PC-3 (cell line): ENCODE results near the gene ARHGAP6. TPM values are rescaled to one million over a fixed set of nuclear protein-coding genes. Genes with fewer than 3 reads are reported as not detected.

Experiments
- ATAC-seq: fragments of 200-7000 bp; cut with Tn5 transposase; 2 replicates; pipeline ENCODE4 v1.9.1; 2020; ENCODE audit warnings: mild to moderate bottlenecking, moderate library complexity
- BruUV-seq: library from RNA; stranded (reverse); fragments of 400-500 nt; replicated peaks from 2 replicates; lab custom pipeline; 2021; lab: Mats Ljungman, UMichigan
- CTCF ChIA-PET: fragments of 300-600 bp; sonication (Branson Sonifier 250); formaldehyde crosslinking; loops from one replicate; lab custom pipeline; 2022; ENCODE audit warnings: antibody characterized with exemption; lab: Charles Lee
- POLR2A ChIA-PET: fragments of 300-600 bp; sonication (Branson Sonifier 250); formaldehyde crosslinking; loops from one replicate; lab custom pipeline; 2022; ENCODE audit warnings: antibody characterized with exemption; ENCODE audit not compliant: unreplicated experiment; lab: Charles Lee
- DNase-seq: peaks from one replicate; pipeline ENCODE4 v3.0.0-alpha.2; 2015
- H2AFZ ChIP-seq: fragments of 300-600 bp; sonication (generic); 2 replicates; pipeline ENCODE4 v1.6.0; 2016; ENCODE audit warnings: antibody characterized with exemption, low read length
- H3F3A ChIP-seq: fragments of 300-600 bp; sonication (generic); one replicate; pipeline ENCODE4 v1.6.0; 2017; ENCODE audit warnings: antibody characterized with exemption, low read length, control low read depth, mild to moderate bottlenecking; ENCODE audit not compliant: unreplicated experiment
- H3K27ac ChIP-seq: fragments of 300-600 bp; sonication (generic); 2 replicates; pipeline ENCODE4 v1.5.1; 2016; ENCODE audit warnings: mild to moderate bottlenecking, low read length
- H3K27me3 ChIP-seq: fragments of 300-600 bp; sonication (generic); 2 replicates; pipeline ENCODE4 v1.6.1; 2016; ENCODE audit warnings: low read length, mixed read lengths
- H3K36me3 ChIP-seq: fragments of 300-600 bp; sonication (generic); 2 replicates; pipeline ENCODE4 v1.6.1; 2016; ENCODE audit warnings: low read depth, mixed run types, low read length, mixed read lengths
- H3K4me1 ChIP-seq: fragments of 300-600 bp; sonication (generic); 2 replicates; pipeline ENCODE4 v1.5.1; 2016; ENCODE audit warnings: low read length; ENCODE audit not compliant: insufficient read depth
- H3K4me2 ChIP-seq: fragments of 300-600 bp; sonication (generic); 2 replicates; pipeline ENCODE4 v1.6.0; 2016; ENCODE audit warnings: low read length
- H3K4me3 ChIP-seq: fragments of 300-600 bp; sonication (generic); 2 replicates; pipeline ENCODE4 v1.5.1; 2016; ENCODE audit warnings: mild to moderate bottlenecking, low read length, mixed read lengths
- H3K79me2 ChIP-seq: fragments of 300-600 bp; sonication (generic); 2 replicates; pipeline ENCODE4 v1.6.1; 2017; ENCODE audit warnings: low read length, mixed read lengths
- H3K9ac ChIP-seq: fragments of 300-600 bp; sonication (generic); 2 replicates; pipeline ENCODE4 v1.6.0; 2016; ENCODE audit warnings: mild to moderate bottlenecking, low read length
- H3K9me2 ChIP-seq: fragments of 300-600 bp; sonication (generic); replicated peaks from 2 replicates; pipeline ENCODE4 v1.6.1; 2016; ENCODE audit warnings: mixed run types, low read length, mixed read lengths
- H3K9me3 ChIP-seq: fragments of 300-600 bp; sonication (generic); 2 replicates; pipeline ENCODE4 v1.6.1; 2016; ENCODE audit warnings: low read length, mixed read lengths
- H4K20me1 ChIP-seq: fragments of 300-600 bp; sonication (generic); 2 replicates; pipeline ENCODE4 v1.6.1; 2016; ENCODE audit warnings: low read length, mixed read lengths
- EZH2 ChIP-seq: fragments of 300-600 bp; sonication (generic); IDR thresholded peaks from one replicate; pipeline ENCODE4 v1.6.1; 2017; ENCODE audit warnings: antibody characterized with exemption, mild to moderate bottlenecking, low read length; ENCODE audit not compliant: unreplicated experiment
- EZH2phosphoT487 ChIP-seq: fragments of 300-600 bp; sonication (generic); IDR thresholded peaks from 2 replicates; pipeline ENCODE4 v1.6.1; 2018; ENCODE audit warnings: mild to moderate bottlenecking, antibody characterized with exemption, low read length, borderline replicate concordance
- intact Hi-C: fragments of 100-400 bp; cut with micrococcal nuclease; formaldehyde crosslinking; loops from 2 replicates; pipeline ENCODE4 v1.9.0; 2023
- total RNA-seq: library from RNA; depleted of rRNA; stranded (reverse); fragments of >200 nt; gene quantifications from 2 replicates; pipeline ENCODE4 v1.2.3, GENCODE V29; 2014
- TF ChIP-seq, protein P1 (sequence below): fragments of 300-600 bp; sonication (generic); conservative IDR thresholded peaks from 2 replicates; pipeline ENCODE4 v1.5.1; 2017; ENCODE audit warnings: antibody characterized with exemption, low read depth, mild to moderate bottlenecking, low read length

The ARHGAP6 gene
- total RNA-seq, 1 experiment from 2014 or later = 2.8 TPM

DNA sequence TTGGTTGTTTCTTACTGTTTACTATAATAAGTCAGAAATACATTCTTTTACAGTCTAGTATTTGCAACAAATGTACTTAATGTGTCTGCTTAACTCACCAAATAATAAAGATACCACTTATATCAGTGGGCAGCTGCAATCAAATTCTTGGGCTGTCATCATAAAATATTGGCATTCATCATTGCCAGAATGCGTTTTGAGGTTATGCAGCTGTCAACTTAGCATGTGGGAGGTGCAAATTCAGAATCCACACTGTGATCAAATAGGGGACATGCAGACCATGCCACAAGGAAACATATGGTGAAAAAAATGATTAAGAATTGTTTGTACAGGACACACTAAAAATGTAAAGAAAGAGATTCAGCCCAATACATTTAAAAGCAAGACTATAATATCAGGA, 468.0 kb downstream of the ARHGAP6 start:
- no TSS peak for BruUV-seq
- no peak overlapping the region for H3K4me2 ChIP-seq
- no peaks in the 10 kb centered on the region for H3K27me3 ChIP-seq
- no peak overlapping the region for H3K9ac ChIP-seq
- peaks cover 13% of the 10 kb centered on the region for H3K4me1 ChIP-seq
- no peaks in the 10 kb centered on the region for H3F3A ChIP-seq
- H3K9me3 ChIP-seq = no peaks in the 10 kb centered on the region
- H3K36me3 ChIP-seq = no peaks in the 10 kb centered on the region
- intact Hi-C loops = no loop called here
- ChIA-PET CTCF (no interaction called here), POLR2A (no interaction called here)
- H3K79me2 ChIP-seq = no peaks in the 10 kb centered on the region
- no peak overlapping the region for H3K27ac ChIP-seq
- DNase-seq (no peak), ATAC-seq (no peak)
- TF ChIP-seq, protein P1, sequence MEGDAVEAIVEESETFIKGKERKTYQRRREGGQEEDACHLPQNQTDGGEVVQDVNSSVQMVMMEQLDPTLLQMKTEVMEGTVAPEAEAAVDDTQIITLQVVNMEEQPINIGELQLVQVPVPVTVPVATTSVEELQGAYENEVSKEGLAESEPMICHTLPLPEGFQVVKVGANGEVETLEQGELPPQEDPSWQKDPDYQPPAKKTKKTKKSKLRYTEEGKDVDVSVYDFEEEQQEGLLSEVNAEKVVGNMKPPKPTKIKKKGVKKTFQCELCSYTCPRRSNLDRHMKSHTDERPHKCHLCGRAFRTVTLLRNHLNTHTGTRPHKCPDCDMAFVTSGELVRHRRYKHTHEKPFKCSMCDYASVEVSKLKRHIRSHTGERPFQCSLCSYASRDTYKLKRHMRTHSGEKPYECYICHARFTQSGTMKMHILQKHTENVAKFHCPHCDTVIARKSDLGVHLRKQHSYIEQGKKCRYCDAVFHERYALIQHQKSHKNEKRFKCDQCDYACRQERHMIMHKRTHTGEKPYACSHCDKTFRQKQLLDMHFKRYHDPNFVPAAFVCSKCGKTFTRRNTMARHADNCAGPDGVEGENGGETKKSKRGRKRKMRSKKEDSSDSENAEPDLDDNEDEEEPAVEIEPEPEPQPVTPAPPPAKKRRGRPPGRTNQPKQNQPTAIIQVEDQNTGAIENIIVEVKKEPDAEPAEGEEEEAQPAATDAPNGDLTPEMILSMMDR = no peak
- TF ChIP-seq EZH2phosphoT487 (no peak), EZH2 (no peak)
- H2AFZ ChIP-seq = no peak overlapping the region
- no peaks in the 10 kb centered on the region for H3K9me2 ChIP-seq
- no peak overlapping the region for H3K4me3 ChIP-seq
- no peaks in the 10 kb centered on the region for H4K20me1 ChIP-seq

DNA sequence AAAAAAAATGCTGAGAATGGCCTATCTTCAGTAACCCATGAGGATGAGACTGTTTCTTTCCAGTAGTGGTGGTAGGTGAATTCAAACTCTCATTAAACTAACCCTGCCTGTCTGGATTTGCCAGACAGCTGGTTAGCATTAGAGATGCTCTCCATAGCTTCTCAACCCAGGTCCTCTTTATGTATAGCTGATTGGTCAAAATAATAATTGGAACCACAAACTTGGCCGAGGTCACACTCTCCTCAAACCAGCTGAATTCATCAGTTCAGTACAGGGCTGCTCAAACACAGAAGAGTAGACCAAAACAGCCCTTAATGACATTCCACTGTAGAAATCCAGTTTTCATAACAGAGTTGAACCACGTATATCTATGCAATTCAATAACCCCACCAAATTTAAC, 469.2 kb downstream of the ARHGAP6 start:
- intact Hi-C loops = no loop called here
- Histone ChIP-seq H3K4me2 (no peak overlapping the region), H3K79me2 (no peaks in the 10 kb centered on the region), H3K27ac (no peak overlapping the region), H3K4me3 (no peak overlapping the region), H3K36me3 (no peaks in the 10 kb centered on the region), H4K20me1 (no peaks in the 10 kb centered on the region), H3F3A (no peaks in the 10 kb centered on the region), H3K9me3 (no peaks in the 10 kb centered on the region), H3K9me2 (no peaks in the 10 kb centered on the region), H2AFZ (no peak overlapping the region), H3K4me1 (peaks cover 22% of the 10 kb centered on the region), H3K27me3 (no peaks in the 10 kb centered on the region), H3K9ac (no peak overlapping the region)
- ATAC-seq (no peak), DNase-seq (no peak)
- BruUV-seq = no TSS peak
- TF ChIP-seq EZH2 (no peak), EZH2phosphoT487 (no peak)
- TF ChIP-seq, protein P1 = no peak
- POLR2A ChIA-PET = no interaction called here
- CTCF ChIA-PET = no interaction called here

DNA sequence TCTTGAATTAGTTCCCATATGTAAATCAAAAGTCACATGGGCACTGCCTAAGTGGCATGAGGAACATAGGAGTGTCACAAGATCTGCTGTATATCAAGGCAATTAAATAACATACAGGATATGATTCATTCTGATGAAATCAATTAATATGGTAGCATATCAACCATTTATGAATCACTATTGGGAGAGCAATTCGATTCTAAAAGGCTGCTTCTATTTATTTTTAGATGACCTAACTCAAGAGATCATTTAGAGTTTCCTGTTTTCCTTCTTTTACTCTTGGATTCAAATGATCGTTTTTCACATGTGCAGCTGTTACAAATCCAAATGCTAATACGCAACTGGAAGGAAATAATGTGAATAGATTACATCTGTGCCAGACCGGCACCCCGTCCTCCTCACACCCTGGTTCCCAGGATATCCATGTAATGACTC, 472.7 kb downstream of the ARHGAP6 start:
- Histone ChIP-seq H3K4me1 (peaks cover 43% of the 10 kb centered on the region), H3K4me2 (peak overlapping the region; percentile 17), H3K9me2 (no peaks in the 10 kb centered on the region), H3K27ac (peak overlapping the region; percentile 36), H3F3A (peaks cover 3% of the 10 kb centered on the region), H2AFZ (no peak overlapping the region), H3K9me3 (no peaks in the 10 kb centered on the region), H4K20me1 (no peaks in the 10 kb centered on the region), H3K27me3 (no peaks in the 10 kb centered on the region), H3K79me2 (no peaks in the 10 kb centered on the region), H3K4me3 (no peak overlapping the region), H3K36me3 (no peaks in the 10 kb centered on the region), H3K9ac (no peak overlapping the region)
- CTCF ChIA-PET = no interaction called here
- DNase-seq = peak; percentile 53
- no TSS peak for BruUV-seq
- peak; percentile 20 for ATAC-seq
- TF ChIP-seq EZH2 (no peak), EZH2phosphoT487 (no peak)
- TF ChIP-seq, protein P1 = no peak
- POLR2A ChIA-PET = no interaction called here
- intact Hi-C loops = no loop called here
